CD14-positive monocyte (primary cell): ENCODE results near the gene UTRN. TPM values are rescaled to one million over a fixed set of nuclear protein-coding genes. Genes with fewer than 3 reads are reported as not detected.

Source experiments
- DNase-seq, 3 donors: peaks; one replicate each; pipeline ENCODE4 v3.0.0-alpha.2; 2011 to 2022
- H2AFZ ChIP-seq: 2 replicates; pipeline ENCODE4 v1.6.0; 2012; ENCODE audit warnings: mild to moderate bottlenecking, low read depth, low read length, inconsistent platforms; ENCODE audit not compliant: insufficient read depth, poor library complexity, severe bottlenecking
- H3K27ac ChIP-seq, 2 donors: 1 replicate in 1 of 2; 2 replicates in 1 of 2; pipeline ENCODE4 v1.5.1; 2012 to 2013; ENCODE audit warnings: low read length in 2 of 2, control low read depth in 1 of 2, inconsistent platforms in 1 of 2, low read depth in 1 of 2, mild to moderate bottlenecking in 1 of 2
- H3K27me3 ChIP-seq, 2 donors: one replicate each; pipeline versions ENCODE4 v1.6.0 to v1.6.1; 2011 to 2013; ENCODE audit warnings: low read length in 2 of 2; ENCODE audit not compliant: control insufficient read depth in 2 of 2, insufficient read depth in 2 of 2
- H3K36me3 ChIP-seq, 2 donors: replicated peaks in 1 of 2; 1 replicate in 1 of 2; 2 replicates in 1 of 2; pipeline versions ENCODE4 v1.5.1 to v1.6.1; 2012 to 2013; ENCODE audit warnings: low read length in 2 of 2, control low read depth in 1 of 2, inconsistent platforms in 1 of 2, mild to moderate bottlenecking in 1 of 2; ENCODE audit not compliant: insufficient read depth in 2 of 2, control insufficient read depth in 1 of 2
- H3K4me1 ChIP-seq, 2 donors: 1 replicate in 1 of 2; 2 replicates in 1 of 2; pipeline versions ENCODE4 v1.5.1 to v1.6.1; 2012 to 2013; ENCODE audit warnings: low read length in 2 of 2, control low read depth in 1 of 2, inconsistent platforms in 1 of 2, mild to moderate bottlenecking in 1 of 2, moderate library complexity in 1 of 2; ENCODE audit not compliant: insufficient read depth in 2 of 2, control insufficient read depth in 1 of 2
- H3K4me2 ChIP-seq: replicated peaks from 2 replicates; pipeline ENCODE3; 2012; ENCODE audit warnings: low read length, moderate library complexity, mild to moderate bottlenecking; ENCODE audit not compliant: poor library complexity, severe bottlenecking; ENCODE audit errors: extremely low read depth
- H3K4me3 ChIP-seq, 3 experiments: fragments of 200-600 bp in 1 of 3; sonication (generic) in 1 of 3; replicated peaks in 1 of 3; 1 replicate in 2 of 3; 2 replicates in 1 of 3; pipeline ENCODE4 v1.5.1; 2011 to 2013; ENCODE audit warnings: low read length in 3 of 3, mild to moderate bottlenecking in 3 of 3, control low read depth in 2 of 3, low read depth in 2 of 3, inconsistent platforms in 1 of 3, moderate library complexity in 1 of 3
- H3K79me2 ChIP-seq: 2 replicates; pipeline ENCODE4 v1.6.0; 2012; ENCODE audit warnings: mild to moderate bottlenecking, control low read depth, inconsistent platforms, low read length, moderate library complexity; ENCODE audit not compliant: insufficient read depth
- H3K9ac ChIP-seq: 2 replicates; pipeline ENCODE4 v1.6.0; 2017; ENCODE audit warnings: low read length, mild to moderate bottlenecking; ENCODE audit not compliant: insufficient read depth, poor library complexity, severe bottlenecking
- H3K9me3 ChIP-seq, 2 donors: replicated peaks in 1 of 2; 1 replicate in 1 of 2; 2 replicates in 1 of 2; pipeline versions ENCODE4 v1.5.1 to v1.6.1; 2012 to 2013; ENCODE audit warnings: low read length in 2 of 2, control low read depth in 1 of 2; ENCODE audit not compliant: control insufficient read depth in 1 of 2, insufficient read depth in 1 of 2
- H4K20me1 ChIP-seq: 2 replicates; pipeline ENCODE4 v1.6.0; 2012; ENCODE audit warnings: mild to moderate bottlenecking, low read length, control low read depth, moderate library complexity; ENCODE audit not compliant: insufficient read depth
- H3K27ac Mint-ChIP-seq, 7 donors: one replicate each; pipeline ENCODE4 v1.8.0; 2020; ENCODE audit warnings: mild to moderate bottlenecking in 7 of 7, mixed read lengths in 7 of 7, moderate library complexity in 6 of 7, inconsistent platforms in 2 of 7
- H3K27me3 Mint-ChIP-seq, 3 donors: one replicate each; pipeline ENCODE4 v1.8.0; 2021 to 2022; ENCODE audit warnings: low read depth in 3 of 3, mild to moderate bottlenecking in 3 of 3, mixed read lengths in 3 of 3, moderate library complexity in 3 of 3, inconsistent platforms in 1 of 3
- H3K36me3 Mint-ChIP-seq, 2 donors: one replicate each; pipeline ENCODE4 v1.8.0; 2020; ENCODE audit warnings: mixed read lengths in 2 of 2, inconsistent platforms in 1 of 2, mild to moderate bottlenecking in 1 of 2
- H3K4me1 Mint-ChIP-seq: one replicate; pipeline ENCODE4 v1.8.0; 2020; ENCODE audit warnings: mild to moderate bottlenecking, mixed read lengths
- H3K4me3 Mint-ChIP-seq, 2 donors: one replicate each; pipeline ENCODE4 v1.8.0; 2020; ENCODE audit warnings: mild to moderate bottlenecking in 2 of 2, mixed read lengths in 2 of 2, moderate library complexity in 1 of 2
- H3K9me3 Mint-ChIP-seq, 7 donors: one replicate each; pipeline ENCODE4 v1.8.0; 2020 to 2022; ENCODE audit warnings: mixed read lengths in 7 of 7, mild to moderate bottlenecking in 6 of 7, moderate library complexity in 6 of 7, inconsistent platforms in 2 of 7
- WGBS: methylation state at CpG from one replicate; pipeline ENCODE4 v1.1.5; 2013; ENCODE audit warnings: missing lambda C conversion rate; ENCODE audit not compliant: insufficient coverage; 5-methylcytosine and 5-hydroxymethylcytosine counted together
- intact Hi-C, 2 donors: fragments of 100-400 bp; cut with micrococcal nuclease; formaldehyde crosslinking; loops; one replicate each; pipeline versions ENCODE4 v1.15.0 to v1.15.1; 2023
- polyA plus RNA-seq, 3 donors: library from polyadenylated mRNA; depleted of rRNA in 1 of 3; unstranded in 2 of 3; stranded (reverse) in 1 of 3; fragments of 300-500 nt in 2 of 3; fragments of >200 nt in 1 of 3; fragmentation: Illumina TruSeq in 2 of 3; gene quantifications; 1 replicate in 2 of 3; 2 replicates in 1 of 3; pipeline ENCODE4 v1.2.3, GENCODE V29; 2012 to 2021
- TF ChIP-seq, protein P1 (sequence below): fragments of 200-600 bp; IDR thresholded peaks from one replicate; pipeline ENCODE4 v1.8.0; 2022; ENCODE audit warnings: antibody characterized with exemption, mild to moderate bottlenecking

The UTRN gene
- polyA plus RNA-seq, 3 donors: 21.8 to 106 (median 66.1) TPM

DNA sequence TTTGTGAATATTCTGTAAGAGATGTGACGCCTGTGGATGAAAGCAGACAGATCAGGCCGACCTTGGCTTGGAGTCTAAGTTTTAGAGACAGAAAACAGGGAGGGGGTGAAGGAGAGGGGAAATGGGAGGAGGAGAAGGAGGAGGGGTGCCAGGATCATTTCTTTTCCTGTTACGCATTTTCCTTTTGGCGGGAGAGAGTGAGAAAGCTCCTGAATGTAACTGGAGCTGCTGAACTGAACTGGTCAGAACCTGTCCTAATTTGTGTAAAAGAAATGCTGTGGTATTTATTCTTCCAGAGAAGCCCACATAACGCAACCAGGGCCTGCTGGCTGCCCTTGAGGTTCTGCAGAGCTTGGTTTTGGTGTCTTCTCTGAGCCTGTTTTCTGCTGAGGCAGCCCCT lies 41.9 kb downstream of the UTRN start:
- H3K36me3 Mint-ChIP-seq: peaks cover 10 to 13% of the 10 kb centered on the region in 2 donors
- H3K27me3 ChIP-seq: no peaks in the 10 kb centered on the region
- peaks cover 29% of the 10 kb centered on the region for H3K4me1 Mint-ChIP-seq
- H3K9ac ChIP-seq: no peak overlapping the region
- no peaks in the 10 kb centered on the region for H3K9me3 ChIP-seq
- peaks cover 8% of the 10 kb centered on the region in 2 donors for H3K4me1 ChIP-seq
- H3K4me2 ChIP-seq: no peak overlapping the region
- H3K27ac ChIP-seq: peak overlapping the region in 1 of 2 donors; percentile 41
- intact Hi-C loops: no loop called here
- H3K9me3 Mint-ChIP-seq: peaks cover 0 to 6% (median 0%) of the 10 kb centered on the region in 7 donors
- DNase-seq: no peak
- peaks cover 86% of the 10 kb centered on the region for H4K20me1 ChIP-seq
- H3K27ac Mint-ChIP-seq: peak overlapping the region in 2 of 7 donors; percentile 2 to 51
- H3K36me3 ChIP-seq: peaks cover 0 to 15% of the 10 kb centered on the region in 2 donors
- 84% methylated on average over 5 of the region's 5 CpGs for WGBS
- no peak overlapping the region for H3K4me3 Mint-ChIP-seq
- no peaks in the 10 kb centered on the region for H3K27me3 Mint-ChIP-seq
- H3K79me2 ChIP-seq: peaks cover 97% of the 10 kb centered on the region
- H3K4me3 ChIP-seq: no peak overlapping the region
- H2AFZ ChIP-seq: no peak overlapping the region
- TF ChIP-seq, protein P1, sequence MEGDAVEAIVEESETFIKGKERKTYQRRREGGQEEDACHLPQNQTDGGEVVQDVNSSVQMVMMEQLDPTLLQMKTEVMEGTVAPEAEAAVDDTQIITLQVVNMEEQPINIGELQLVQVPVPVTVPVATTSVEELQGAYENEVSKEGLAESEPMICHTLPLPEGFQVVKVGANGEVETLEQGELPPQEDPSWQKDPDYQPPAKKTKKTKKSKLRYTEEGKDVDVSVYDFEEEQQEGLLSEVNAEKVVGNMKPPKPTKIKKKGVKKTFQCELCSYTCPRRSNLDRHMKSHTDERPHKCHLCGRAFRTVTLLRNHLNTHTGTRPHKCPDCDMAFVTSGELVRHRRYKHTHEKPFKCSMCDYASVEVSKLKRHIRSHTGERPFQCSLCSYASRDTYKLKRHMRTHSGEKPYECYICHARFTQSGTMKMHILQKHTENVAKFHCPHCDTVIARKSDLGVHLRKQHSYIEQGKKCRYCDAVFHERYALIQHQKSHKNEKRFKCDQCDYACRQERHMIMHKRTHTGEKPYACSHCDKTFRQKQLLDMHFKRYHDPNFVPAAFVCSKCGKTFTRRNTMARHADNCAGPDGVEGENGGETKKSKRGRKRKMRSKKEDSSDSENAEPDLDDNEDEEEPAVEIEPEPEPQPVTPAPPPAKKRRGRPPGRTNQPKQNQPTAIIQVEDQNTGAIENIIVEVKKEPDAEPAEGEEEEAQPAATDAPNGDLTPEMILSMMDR: no peak

DNA sequence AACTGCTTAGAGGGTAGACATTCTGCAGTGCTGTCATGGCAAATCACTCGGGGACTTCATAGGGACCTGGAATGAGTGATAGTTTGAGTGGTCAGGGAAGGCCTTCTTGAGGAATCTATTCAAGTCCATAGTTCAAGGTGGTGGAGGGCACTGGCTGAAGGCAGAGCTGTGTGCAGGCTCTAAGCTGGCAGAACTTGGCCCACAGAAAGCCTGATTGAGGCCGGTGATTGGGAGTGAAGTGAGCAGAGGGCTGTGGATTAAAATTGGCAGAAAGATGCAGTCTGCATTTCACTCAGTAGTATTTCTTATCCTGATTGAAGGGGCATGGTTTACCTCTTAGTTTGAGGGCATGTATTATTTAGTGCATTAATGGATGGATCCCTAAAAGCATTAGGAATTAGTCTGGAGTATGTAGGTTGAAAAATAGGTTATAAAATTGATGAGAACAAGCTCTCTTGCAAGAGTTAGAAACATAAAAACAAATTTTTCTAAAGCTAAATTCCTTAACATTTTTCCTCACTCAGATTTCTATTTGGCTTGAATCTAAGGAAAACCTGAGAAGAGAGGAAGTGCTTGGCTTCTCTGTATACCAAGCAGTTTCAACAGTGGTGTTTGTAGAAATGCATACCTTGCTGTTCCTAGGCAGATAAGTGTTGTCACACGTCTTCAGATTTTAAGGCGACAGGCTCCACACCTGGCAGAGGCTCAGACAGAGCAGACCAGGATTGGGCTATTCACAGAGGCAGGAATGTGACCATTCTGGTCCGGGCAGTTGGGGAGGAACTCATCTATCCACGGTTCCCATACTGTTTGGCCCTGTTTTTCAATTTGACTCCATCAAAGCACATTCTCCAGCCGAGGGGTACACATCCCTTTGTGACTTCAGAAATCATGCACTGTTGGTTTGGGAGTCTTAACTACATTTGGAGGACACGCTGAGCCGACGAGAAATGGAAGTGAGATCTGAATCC lies 45.2 kb downstream of the UTRN start:
- Mint-ChIP-seq H3K27me3 (peaks cover 0 to 2% (median 0%) of the 10 kb centered on the region in 3 donors), H3K4me3 (peak overlapping the region in 1 of 2 donors; percentile 10), H3K4me1 (peaks cover 28% of the 10 kb centered on the region), H3K36me3 (peaks cover 8 to 12% of the 10 kb centered on the region in 2 donors), H3K9me3 (no peaks in the 10 kb centered on the region), H3K27ac (peak overlapping the region; percentile 8 to 86 (median 50))
- H3K4me2 ChIP-seq: no peak overlapping the region
- H3K4me1 ChIP-seq: peaks cover 14 to 16% of the 10 kb centered on the region in 2 donors
- TF ChIP-seq, protein P1: no peak
- H3K9me3 ChIP-seq: no peaks in the 10 kb centered on the region
- H4K20me1 ChIP-seq: peaks cover 78% of the 10 kb centered on the region
- H3K36me3 ChIP-seq: peaks cover 0 to 16% of the 10 kb centered on the region in 2 donors
- H3K27me3 ChIP-seq: no peaks in the 10 kb centered on the region
- peaks cover 90% of the 10 kb centered on the region for H3K79me2 ChIP-seq
- intact Hi-C loops: no loop called here
- H3K9ac ChIP-seq: no peak overlapping the region
- no peak for DNase-seq
- H3K27ac ChIP-seq: no peak overlapping the region
- H3K4me3 ChIP-seq: no peak overlapping the region
- no peak overlapping the region for H2AFZ ChIP-seq
- 93% methylated on average over 7 of the region's 10 CpGs for WGBS
